KBM-7 (cell line): ENCODE measurements around the gene CREBBP.

ENCODE experiments used
- DNase-seq: peaks from one replicate; pipeline ENCODE4 v3.0.0-alpha.2; 2015
- in situ Hi-C: fragments of 300-500 bp; cut with MboI; formaldehyde crosslinking; loops from 2 replicates; pipeline ENCODE4 v1.14.3; 2020; ENCODE audit warnings: low sequenced_read_pairs, low pct_unique_long_range_greater_than_20kb, mixed read lengths

The CREBBP gene

DNA sequence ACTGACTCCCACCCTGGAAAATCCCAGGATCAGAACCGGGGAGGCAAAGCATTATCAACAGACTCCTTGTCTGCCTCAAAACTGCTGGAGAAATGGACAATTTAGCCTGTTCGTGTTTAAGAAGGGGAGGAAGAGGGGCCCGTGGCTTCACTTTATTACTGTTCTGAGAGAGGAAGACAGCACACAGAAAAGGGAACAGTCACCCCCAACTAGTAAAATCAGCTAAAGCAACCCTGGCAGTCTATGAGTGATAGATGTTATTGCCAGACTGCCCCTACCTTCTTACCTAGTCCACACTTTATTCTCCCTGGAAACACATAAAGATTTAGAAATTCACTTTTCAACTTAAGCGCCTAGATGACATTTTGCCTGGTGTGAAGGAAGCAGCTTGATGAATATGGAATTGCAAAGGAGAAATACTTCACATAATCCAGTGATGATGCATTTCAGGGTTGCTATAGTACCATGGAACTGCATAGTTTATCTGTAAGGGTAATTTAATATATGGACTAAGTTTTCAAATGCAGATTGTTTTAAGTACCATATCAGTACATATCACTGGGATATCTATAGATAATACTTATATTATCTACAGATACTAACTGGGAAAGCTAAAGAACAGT is 126.3 kb downstream of the CREBBP start:
- in situ Hi-C loops: no loop called here
- no peak for DNase-seq

DNA sequence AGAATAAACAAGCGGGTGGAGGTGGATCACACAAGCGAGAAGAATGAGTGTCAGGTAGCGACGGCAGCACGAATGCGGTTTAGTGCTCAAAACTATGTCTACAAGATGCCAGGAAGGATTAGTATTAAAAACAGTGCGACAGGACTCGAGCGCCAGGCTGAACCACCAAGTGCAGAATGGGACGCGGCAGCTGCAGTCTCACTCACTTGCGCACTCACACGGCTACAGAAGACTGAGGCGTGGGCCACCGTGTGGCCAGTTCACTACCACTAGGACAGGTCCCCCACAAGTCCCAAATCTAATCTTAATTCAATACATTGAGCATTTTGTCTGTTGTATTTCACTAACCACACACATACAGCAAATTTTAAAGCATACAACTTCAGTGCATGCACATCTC is 127.5 kb downstream of the CREBBP start:
- DNase-seq: no peak
- in situ Hi-C loops: no loop called here

DNA sequence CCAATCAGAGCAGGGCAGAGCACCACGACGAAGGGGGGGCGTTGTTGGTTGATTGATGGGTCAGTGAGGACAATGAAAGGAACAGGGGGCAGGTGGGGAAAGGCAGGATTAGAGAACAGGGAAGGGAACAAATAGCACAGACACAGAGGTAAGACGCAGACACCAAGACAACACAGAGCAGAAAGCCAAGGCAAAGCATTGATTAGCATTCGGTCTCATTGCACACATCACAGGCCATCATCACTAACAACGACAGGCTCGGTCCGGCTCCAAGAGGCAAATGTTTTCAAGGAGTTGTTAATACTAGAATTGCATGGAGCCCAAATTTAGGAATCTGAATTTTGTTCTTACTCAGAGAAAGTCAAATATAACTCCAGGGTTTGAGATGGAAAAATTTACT is 128.6 kb downstream of the CREBBP start:
- in situ Hi-C loops: no loop called here
- DNase-seq: no peak

DNA sequence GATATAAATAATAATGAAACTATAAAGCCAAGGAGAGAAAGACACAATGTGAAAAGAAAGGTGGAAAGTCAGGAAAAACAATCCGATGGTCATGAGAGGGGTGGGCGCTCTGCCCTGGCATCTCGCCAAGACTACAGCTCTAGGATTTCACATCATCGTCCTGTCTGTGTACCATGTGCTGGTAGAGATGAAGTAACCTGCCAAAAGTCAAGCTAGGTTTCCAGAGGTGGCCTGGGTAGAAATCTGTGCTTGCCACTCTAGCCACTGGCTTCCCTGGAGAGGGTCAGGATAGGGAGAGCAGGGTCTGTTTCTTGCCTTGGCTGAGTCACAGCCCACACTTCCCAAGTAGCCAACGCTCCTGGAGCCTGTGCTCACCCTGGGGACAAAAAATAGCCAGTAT is 132.2 kb downstream of the CREBBP start:
- in situ Hi-C loops: no loop called here
- no peak for DNase-seq

DNA sequence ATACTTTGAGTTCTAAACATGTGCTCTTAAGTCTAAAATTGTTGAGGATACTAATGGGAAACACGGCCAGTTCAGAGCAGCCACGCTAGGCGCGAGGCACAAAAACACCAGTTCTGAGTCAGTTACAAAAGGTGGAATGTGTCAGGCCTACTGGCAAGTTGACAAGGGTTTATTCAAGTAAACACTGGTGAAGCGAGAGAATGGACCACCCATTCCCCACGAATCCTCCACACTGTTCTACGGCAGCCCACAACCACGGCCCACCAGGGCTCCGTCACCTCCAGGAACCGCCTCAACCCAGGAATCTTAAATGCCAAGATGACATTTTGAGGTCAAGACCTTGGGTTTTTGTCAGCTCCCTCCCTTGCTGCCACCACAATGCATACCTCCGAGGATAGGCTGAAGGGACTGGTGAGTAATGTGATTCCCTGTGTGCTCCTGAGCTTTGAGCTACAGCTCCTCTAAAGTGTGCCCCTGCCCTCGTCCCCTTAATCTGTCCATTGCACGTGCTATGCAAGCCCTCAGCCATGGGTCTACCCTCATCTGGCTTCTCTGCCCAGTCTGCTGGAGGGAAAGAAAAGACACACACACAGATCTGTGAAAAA is 134.7 kb downstream of the CREBBP start:
- DNase-seq: no peak
- in situ Hi-C loops: no loop called here

DNA sequence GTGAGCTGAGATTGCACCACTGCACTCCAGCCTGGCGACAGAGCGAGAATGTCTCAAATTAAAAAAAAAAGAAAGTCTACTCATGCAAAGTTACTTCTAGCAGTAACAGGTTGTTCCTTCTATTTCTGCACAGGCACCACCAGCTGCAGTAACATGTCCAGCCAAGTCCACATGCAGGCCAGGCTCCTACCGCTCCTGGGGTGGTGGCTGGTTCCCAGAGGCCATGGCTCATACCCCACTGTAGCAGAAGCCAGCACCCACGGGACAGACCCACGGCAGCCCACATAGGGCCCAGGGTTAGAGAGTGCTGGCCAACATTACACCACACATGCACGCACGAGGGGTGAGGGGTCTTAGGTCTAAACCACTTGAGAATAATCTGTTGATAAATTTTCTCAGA is 136.5 kb downstream of the CREBBP start:
- no peak for DNase-seq
- in situ Hi-C loops: no loop called here

DNA sequence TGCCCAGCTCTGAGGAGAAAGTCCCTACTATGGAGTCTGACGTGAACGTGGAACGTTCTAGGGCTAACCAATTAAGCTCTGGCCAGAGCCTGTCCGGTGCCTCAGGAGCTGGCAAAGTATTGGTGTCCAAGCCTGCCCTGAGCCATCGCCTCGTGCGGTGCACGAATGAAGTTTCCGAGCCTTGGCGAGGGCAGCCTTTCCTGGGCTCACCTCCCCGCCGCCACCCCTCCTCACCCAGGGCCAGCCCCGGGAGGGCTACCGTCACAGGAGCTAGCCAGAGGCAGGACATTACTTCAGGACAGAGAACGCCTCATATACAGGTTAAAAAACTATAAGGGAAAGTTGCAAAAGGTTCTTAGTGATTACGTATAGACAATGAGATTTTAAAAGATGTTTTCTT is 139.6 kb downstream of the CREBBP start:
- in situ Hi-C loops: no loop called here
- DNase-seq: no peak

DNA sequence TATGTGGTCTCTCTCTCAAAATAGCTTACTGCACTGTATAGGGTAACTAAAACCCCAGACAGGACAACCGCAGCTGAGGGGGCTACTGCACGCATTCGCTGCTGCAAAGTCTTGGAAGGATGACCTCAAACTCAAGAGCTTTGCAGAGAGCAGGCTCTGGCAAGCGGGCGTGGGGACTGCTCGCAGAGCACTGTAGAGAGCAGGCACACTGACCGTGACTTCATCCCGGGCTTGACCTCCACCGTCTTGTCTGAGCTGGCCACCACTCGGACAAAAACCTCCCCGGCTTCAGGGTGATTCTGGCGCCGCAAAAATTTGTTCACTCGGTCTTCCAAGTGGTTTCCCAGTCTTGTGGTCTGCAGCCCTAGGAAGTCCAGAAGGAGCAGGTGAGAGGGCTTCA is 140.3 kb downstream of the CREBBP start:
- no peak for DNase-seq
- in situ Hi-C loops: no loop called here

DNA sequence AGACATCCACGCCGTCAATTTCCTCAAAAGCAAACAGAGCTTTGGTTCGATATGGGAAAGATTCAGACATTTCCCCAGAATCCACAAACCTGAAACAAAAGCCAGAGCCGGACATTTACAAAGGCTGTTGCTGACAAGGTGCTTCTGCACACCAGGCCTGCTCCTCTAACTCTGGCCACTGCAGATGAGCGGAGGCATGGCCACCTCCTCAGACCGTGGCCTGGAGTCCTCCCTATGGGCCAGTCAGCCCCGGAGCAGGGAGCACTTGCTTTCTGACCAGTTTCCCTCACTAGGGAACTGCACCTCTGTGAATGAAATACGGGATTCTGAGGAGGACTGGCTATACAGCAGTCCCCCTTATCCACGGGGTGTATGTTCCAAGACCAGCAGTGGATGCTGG is 140.9 kb downstream of the CREBBP start:
- in situ Hi-C loops: no loop called here
- DNase-seq: no peak

DNA sequence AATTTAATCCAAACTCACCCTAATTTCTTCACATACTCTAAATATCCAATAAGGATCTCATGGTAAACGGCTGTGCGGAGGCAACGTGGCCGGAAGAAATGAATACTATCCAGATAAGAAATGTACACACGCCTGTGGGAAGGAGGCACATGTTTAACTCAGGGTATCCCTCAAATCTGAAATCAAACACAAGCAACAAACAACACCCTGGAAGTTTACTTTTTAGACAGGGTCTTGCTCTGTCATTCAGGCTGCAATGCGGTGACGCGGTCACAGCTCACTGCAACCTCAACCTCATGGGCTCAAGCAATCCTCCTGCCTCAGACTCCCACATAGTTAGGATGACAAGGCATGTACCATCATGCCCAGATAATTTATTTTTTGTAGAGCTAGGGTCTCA is 142.0 kb downstream of the CREBBP start:
- in situ Hi-C loops: no loop called here
- no peak for DNase-seq

DNA sequence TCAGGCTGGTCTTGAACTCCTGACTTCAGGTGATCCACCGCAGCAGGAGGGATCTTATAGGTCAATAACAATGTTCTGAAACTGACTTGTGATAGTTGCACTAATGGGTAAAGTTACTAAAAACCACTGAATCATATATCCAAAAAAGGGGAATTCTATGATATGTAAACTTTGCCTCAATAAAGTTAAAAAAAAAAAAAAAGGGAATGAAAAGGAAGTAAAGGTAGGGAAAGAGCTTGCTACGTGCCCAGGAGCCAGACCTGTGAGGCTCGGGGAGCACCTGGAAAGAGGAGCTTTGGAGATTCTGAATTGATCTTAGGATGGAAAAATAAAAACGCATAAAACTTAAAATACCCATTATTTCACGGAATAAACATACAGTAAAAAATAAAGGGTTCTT is 142.4 kb downstream of the CREBBP start:
- in situ Hi-C loops: no loop called here
- DNase-seq: no peak

DNA sequence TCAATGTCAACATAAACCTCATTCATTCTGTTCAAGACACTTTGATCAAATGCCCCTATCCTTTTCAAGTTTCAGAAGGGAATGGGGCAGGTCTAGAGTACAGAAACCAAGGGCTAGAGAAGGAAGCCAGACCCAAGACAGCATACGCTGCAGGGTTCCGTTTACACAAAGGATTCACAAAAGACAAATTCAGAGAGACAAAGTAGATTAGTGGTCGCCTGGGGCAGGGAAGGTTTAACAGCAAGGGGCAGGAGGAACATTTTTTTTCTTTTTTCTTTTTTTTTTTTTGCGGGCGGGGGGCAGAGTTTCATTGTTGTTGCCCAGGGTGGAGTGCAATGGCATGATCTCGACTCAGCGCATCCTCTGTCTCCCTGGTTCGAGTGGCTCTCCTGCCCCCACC is 143.3 kb downstream of the CREBBP start:
- in situ Hi-C loops: no loop called here
- no peak for DNase-seq

DNA sequence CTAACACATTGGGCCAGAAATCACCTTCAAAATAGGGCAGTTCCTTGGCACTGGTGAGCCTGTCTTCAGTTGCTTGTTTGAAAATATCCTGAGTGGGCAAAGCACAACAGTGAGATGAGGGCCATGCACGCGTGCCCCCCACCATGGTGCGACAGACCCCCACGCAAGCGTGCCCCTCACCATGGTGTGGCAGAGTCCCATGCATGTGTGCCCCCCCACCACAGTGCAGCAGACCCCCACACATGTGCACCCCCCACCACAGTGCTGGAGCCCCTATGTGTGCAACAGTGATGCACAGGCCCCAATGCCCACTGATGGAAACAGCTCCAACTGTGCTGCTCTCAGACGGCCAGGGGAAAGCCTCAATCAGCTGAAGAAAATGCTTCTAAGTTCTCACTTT is 144.4 kb downstream of the CREBBP start:
- in situ Hi-C loops: no loop called here

DNA sequence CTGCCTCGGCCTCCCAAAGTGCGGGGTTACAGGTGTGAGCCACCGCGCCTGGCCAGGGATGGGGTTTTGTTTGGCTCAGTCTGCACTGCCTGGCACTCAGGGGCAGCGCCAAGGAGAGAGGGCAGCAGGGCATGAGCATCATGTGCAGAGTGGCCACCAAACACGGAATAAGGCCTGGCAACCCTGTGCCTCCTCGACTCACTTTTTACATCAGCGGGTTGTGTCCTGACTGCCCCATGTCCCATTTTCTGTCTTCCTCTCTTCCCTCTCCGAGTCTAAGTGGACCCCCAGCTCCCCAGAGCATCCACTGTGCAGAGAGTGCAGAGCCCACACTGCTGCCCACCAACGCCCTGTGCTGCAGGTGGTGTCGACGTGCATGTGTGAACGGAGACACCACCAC is 145.0 kb downstream of the CREBBP start:
- no peak for DNase-seq
- in situ Hi-C loops: no loop called here

More for the DNA sequence above, 144.4 kb downstream of the CREBBP start:
- no peak for DNase-seq

DNA sequence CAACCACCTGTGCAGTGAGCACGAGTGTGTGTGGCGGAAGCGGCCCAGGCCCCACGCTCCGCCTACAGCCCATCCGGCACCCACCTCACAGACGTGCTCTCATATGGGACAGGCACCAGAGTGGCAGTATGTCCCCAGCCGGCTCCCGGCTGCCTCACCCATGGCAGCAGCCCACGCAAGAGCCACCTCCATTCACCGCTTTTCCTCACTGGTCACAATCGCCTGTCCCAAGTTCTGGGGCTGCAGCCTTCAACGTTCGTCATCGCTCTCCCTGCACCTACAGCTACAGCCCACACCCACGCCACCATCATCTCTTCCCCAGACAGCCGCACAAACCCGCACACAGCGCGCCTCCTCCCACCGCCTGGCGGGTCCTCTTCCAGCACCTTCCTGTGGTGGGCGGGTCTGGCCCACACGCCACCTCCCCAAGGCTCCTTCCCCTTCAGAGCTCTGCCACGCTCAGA is 145.7 kb downstream of the CREBBP start:
- in situ Hi-C loops: no loop called here
- no peak for DNase-seq

DNA sequence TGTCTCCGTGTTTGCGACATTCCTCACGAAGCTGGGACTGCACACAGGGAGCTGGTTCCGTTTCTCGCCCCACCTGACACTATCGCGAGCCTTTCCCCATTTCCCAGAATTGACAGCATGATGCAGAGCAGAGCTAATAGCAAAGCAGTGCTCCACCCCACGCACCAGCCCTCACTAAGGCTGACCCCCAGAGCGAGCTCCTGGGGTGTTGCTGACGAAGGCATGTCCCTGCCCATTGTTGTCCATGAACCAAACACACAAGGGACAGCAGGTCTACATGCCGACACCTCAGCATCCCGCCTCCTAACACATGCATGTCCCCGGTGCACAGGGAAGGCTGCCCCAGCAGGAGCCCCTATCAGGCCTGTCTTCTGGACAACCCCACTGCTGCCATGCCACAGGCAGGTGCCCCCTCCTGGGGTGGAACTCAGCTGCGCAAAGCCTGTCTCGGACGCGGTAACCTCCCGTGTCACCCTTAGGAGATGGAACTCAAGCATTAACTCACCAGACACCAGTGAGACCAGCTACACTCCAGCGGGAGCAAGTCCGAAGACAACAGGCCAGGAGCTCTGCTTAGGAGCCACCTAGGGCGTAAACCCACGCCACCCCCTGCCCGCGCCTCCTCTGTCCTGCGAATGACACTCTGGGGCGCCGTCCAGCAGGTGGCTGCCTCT is 146.3 kb downstream of the CREBBP start:
- DNase-seq: no peak
- in situ Hi-C loops: no loop called here

DNA sequence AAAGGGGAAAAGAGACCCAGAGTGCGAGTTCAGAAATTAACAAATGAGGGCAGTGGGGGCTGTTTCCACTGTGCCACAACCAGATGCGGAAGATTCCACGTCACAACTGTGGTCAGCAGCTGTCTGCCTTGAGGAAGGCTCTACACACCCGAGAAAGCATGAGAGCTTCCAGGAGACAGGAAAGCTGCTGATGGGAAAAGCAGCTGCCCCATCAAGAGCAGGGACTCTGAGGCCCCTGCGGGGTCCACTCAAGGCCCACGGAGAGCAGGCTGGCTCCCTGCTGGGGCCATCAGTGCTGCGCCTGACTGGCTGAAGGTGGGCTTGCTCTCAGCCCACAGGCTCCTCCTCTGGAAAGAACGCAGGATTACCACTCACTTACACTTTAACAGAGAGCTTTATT is 148.3 kb downstream of the CREBBP start:
- in situ Hi-C loops: no loop called here
- no peak for DNase-seq

DNA sequence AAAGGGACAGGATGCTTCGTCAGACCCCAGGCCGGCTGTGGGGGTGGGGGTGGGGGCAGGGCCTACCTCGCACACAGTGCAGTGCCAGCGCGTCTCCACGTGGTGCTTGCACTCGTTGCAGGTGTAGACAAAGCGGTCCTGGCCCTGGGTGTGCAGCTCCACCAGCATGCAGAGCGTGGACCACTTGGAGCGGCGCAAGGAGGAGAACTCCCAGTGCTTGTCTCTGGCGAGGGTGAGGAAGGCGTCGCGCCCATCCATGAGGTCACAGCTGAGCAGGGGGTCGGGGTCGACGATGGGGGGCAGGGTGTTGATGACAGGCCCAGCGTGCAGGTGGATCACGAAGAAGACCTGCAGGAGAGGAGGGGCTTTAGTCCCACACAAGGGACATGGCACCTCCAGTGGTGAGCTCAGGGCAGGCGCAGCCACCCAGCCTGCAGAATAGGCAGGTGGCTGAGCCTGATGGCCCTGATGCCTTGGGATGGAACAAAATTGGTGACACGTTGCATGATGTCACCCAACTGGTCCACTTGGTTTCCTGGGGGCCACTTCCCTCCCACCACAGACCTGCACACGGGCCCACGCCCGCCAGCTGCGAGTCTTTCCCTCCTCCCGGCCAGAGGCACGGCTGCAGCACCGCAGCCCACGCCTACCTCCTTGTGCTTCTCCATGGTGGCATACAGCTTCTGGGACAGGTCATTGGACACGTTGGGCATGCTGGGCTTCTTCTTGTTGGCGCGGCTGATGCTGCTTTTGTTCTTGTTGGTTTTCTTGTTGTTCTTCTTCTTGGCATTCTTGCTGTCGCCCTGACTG is 149.2 kb downstream of the CREBBP start:
- no peak for DNase-seq
- in situ Hi-C loops: no loop called here

DNA sequence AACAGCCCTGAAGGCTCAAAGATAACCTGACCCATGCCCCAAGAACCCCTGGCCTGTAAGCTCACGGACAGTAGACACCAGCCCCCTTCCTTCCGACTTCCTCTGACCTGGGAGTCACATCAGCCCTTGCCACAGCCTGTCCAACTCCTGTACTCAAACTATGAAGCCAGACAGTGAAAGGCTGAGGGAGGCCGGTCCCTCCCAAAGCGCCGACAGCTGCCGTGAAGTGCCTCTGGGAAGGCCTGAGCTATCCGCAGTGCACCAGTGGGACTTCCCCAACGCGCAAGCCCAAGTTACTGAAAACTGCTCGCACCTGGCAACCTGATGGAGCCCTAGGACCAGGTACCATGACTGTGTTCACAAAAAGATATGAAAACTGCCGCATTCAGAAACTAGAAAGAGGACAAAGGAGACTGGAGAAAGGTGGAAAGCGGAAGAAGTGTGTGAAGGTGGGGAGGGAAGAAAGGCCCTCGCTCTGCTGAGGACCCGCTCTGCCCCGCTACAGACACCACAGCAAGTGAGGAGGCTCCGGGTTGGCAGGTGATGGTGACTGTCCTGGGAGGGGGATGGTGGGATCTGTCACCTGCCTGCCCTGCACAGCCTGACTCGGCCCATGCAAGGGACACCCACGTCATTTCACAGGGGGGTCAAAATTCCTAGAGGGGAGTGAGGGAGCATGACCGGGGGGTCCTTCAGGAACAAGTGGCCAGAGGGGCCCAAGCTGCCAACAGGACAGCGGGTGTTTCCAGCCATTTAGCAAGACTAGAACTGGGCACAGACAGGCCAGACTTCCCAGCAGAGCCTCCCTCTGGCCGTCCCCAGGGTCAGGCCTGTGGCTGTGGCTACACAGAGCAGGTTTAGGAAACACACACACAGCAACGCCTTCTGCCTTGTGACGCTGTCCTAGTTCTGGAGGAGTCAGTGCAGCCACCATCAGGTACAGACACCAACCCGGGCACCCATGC is 150.1 kb downstream of the CREBBP start:
- in situ Hi-C loops: no loop called here
- DNase-seq: no peak
